DMS 273 (cell line): ENCODE data around the gene GALNT1.

Source experiments
- DNase-seq: peaks from one replicate; lab custom pipeline; 2025; ENCODE audit not compliant: unreplicated experiment; lab: John Stamatoyannopoulos, UW

The GALNT1 gene

GRCh38 chr18:35662293-35663062 is 80.9 kb downstream of the GALNT1 start:
- no peak for DNase-seq

- DNase-seq, result no peak
These were observed 90.5 kb downstream of the GALNT1 start for GRCh38 chr18:35671966-35672603.

GRCh38 chr18:35672897-35673296 is 91.4 kb downstream of the GALNT1 start:
- DNase-seq, result no peak

GRCh38 chr18:35673682-35674081 is 92.1 kb downstream of the GALNT1 start:
- no peak for DNase-seq

- no peak for DNase-seq
These were observed 98.6 kb downstream of the GALNT1 start for GRCh38 chr18:35680139-35680551.

GRCh38 chr18:35682281-35682867 is 100.8 kb downstream of the GALNT1 start:
- DNase-seq, result no peak

- no peak for DNase-seq
These were observed 101.5 kb downstream of the GALNT1 start for GRCh38 chr18:35683021-35683420.

- no peak for DNase-seq
These were observed 107.2 kb downstream of the GALNT1 start for GRCh38 chr18:35688757-35689156.

GRCh38 chr18:35689728-35690127 is 108.2 kb downstream of the GALNT1 start:
- no peak for DNase-seq

GRCh38 chr18:35691625-35692024 is 110.1 kb downstream of the GALNT1 start:
- DNase-seq, result no peak

GRCh38 chr18:35692866-35693265 is 111.3 kb downstream of the GALNT1 start:
- DNase-seq, result no peak

- no peak for DNase-seq
These were observed 112.3 kb downstream of the GALNT1 start for GRCh38 chr18:35693829-35694228.

- peak; percentile 64 for DNase-seq
These were observed 113.3 kb downstream of the GALNT1 start for GRCh38 chr18:35694808-35695207.

- DNase-seq, result peak; percentile 93
These were observed 113.8 kb downstream of the GALNT1 start for GRCh38 chr18:35695384-35695783.

- peak; percentile 89 for DNase-seq
These were observed 114.3 kb downstream of the GALNT1 start for GRCh38 chr18:35695803-35696202.

GRCh38 chr18:35696307-35696706 is 114.8 kb downstream of the GALNT1 start:
- DNase-seq, result no peak

- no peak for DNase-seq
These were observed 116.3 kb downstream of the GALNT1 start for GRCh38 chr18:35697869-35698268.

- DNase-seq, result no peak
These were observed 121.6 kb downstream of the GALNT1 start for GRCh38 chr18:35703043-35703688.

- DNase-seq, result no peak
These were observed 124.4 kb downstream of the GALNT1 start for GRCh38 chr18:35705988-35706387.

GRCh38 chr18:35707247-35707646 is 125.7 kb downstream of the GALNT1 start:
- no peak for DNase-seq

GRCh38 chr18:35707674-35708073 is 126.1 kb downstream of the GALNT1 start:
- no peak for DNase-seq

GRCh38 chr18:35710581-35710980 is 129.0 kb downstream of the GALNT1 start:
- no peak for DNase-seq
